ENCODE results near the gene IL18RAP. TPM values are rescaled to one million over a fixed set of nuclear protein-coding genes. Genes with fewer than 3 reads are reported as not detected.

IL18RAP gene
- total RNA-seq, 1 donor from 2014 or later: not detected

- no peaks in the 10 kb centered on the region for H3K36me3 ChIP-seq (ENCODE audit: control insufficient read depth, insufficient read depth, low read length)
- TF ChIP-seq, protein P1, sequence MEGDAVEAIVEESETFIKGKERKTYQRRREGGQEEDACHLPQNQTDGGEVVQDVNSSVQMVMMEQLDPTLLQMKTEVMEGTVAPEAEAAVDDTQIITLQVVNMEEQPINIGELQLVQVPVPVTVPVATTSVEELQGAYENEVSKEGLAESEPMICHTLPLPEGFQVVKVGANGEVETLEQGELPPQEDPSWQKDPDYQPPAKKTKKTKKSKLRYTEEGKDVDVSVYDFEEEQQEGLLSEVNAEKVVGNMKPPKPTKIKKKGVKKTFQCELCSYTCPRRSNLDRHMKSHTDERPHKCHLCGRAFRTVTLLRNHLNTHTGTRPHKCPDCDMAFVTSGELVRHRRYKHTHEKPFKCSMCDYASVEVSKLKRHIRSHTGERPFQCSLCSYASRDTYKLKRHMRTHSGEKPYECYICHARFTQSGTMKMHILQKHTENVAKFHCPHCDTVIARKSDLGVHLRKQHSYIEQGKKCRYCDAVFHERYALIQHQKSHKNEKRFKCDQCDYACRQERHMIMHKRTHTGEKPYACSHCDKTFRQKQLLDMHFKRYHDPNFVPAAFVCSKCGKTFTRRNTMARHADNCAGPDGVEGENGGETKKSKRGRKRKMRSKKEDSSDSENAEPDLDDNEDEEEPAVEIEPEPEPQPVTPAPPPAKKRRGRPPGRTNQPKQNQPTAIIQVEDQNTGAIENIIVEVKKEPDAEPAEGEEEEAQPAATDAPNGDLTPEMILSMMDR (IDR thresholded peaks at IDR 0.05; ENCODE audit: insufficient read depth, low read length, poor library complexity, severe bottlenecking): no peak
- no peak for DNase-seq (ENCODE audit: low read depth)
- H3K4me3 ChIP-seq (ENCODE audit: low read depth, low read length): no peak overlapping the region
- no peaks in the 10 kb centered on the region for H3K27me3 ChIP-seq (ENCODE audit: control insufficient read depth, insufficient read depth, low read length)
These were observed 24.0 kb downstream of the IL18RAP start for GRCh38 chr2:102446936-102447335.

DNA sequence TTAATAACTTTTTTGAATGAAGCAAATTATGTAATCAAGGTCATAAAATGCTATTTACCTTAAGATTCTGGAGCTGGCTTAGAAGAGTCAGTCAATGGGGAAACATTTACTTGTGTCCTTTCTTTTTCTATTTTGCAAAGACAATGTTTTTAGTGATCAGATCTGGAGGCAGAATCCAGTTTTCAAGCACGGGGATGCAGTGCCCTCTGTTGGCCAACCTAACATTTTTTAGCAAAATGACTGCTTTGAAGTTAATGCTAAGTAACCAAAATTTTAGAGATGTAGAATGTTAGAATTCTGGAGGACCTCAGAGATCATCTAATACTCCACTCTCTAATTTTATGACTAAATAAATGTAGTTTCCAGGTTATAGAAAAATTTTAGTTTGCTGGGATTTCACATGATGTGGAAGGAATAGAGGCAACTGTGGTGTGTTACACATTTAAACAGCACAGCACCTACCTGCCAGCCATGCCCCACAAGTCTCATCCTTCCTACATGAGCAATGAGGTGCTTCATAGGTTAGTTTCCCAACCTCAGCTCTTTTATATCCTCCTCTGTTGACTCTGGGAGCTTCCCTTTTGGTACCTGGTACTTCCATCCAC, 26.5 kb downstream of the IL18RAP start:
- TF ChIP-seq, protein P1 (IDR thresholded peaks at IDR 0.05; ENCODE audit: insufficient read depth, low read length, poor library complexity, severe bottlenecking): peak; percentile 64
- Histone ChIP-seq H3K27me3 (ENCODE audit: control insufficient read depth, insufficient read depth, low read length) (no peaks in the 10 kb centered on the region), H3K36me3 (ENCODE audit: control insufficient read depth, insufficient read depth, low read length) (no peaks in the 10 kb centered on the region), H3K4me3 (ENCODE audit: low read depth, low read length) (no peak overlapping the region)
- no peak for DNase-seq (ENCODE audit: low read depth)

DNA sequence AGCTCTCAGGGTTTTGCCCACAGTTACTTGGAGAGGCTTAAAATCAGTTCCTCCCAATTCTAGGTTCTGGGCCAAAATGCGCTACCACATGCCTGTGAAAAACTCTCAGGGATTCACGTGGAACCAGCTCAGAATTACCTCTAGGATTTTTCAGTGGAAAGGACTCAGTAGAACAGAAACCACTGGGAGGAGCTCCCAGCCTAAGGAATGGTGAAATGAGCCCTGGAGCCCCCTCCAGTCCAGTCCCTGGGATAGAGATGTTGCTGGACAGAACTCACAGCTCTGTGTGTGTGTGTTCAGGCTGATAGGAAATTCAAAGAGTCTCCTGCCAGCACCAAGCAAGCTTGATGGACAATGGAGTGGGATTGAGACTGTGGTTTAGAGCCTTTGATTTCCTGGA, 29.0 kb downstream of the IL18RAP start:
- TF ChIP-seq, protein P1 (IDR thresholded peaks at IDR 0.05; ENCODE audit: insufficient read depth, low read length, poor library complexity, severe bottlenecking): no peak
- H3K4me3 ChIP-seq (ENCODE audit: low read depth, low read length): no peak overlapping the region
- no peak for DNase-seq (ENCODE audit: low read depth)
- H3K27me3 ChIP-seq (ENCODE audit: control insufficient read depth, insufficient read depth, low read length): no peaks in the 10 kb centered on the region
- H3K36me3 ChIP-seq (ENCODE audit: control insufficient read depth, insufficient read depth, low read length): no peaks in the 10 kb centered on the region

- Histone ChIP-seq H3K4me3 (ENCODE audit: low read depth, low read length) (no peak overlapping the region), H3K36me3 (ENCODE audit: control insufficient read depth, insufficient read depth, low read length) (no peaks in the 10 kb centered on the region), H3K27me3 (ENCODE audit: control insufficient read depth, insufficient read depth, low read length) (no peaks in the 10 kb centered on the region)
- TF ChIP-seq, protein P1 (IDR thresholded peaks at IDR 0.05; ENCODE audit: insufficient read depth, low read length, poor library complexity, severe bottlenecking): no peak
- no peak for DNase-seq (ENCODE audit: low read depth)
These were observed 30.5 kb downstream of the IL18RAP start for GRCh38 chr2:102453501-102453900.

DNA sequence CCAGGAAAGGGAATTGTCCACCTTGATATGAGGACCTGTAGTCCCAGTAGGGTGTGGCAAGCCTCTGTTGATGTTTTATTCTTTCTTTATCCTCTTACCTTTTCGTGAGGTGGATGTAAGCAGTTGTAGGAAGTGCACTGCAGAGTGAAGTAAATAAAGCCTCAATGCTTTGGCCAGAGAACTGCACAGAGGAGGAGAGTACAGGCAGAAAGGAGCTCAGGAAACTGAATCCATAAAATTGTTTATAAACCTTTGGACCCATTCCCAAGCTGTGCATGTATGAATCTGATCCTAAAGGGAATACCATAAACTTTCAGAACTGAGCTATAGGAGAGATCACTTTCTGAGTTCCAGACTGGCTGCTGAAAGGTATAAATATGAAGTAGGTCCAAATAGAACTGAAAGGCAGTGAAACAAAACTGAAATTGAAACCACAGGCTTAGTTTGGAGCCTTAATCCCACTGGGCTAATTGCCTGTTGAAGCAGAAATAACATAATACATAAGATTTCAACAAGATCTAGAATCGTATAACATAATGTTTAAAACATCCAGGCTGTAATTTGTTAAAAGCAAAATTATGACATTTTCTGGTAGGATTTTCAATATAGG, 32.2 kb downstream of the IL18RAP start:
- H3K4me3 ChIP-seq (ENCODE audit: low read depth, low read length): no peak overlapping the region
- TF ChIP-seq, protein P1 (IDR thresholded peaks at IDR 0.05; ENCODE audit: insufficient read depth, low read length, poor library complexity, severe bottlenecking): no peak
- H3K36me3 ChIP-seq (ENCODE audit: control insufficient read depth, insufficient read depth, low read length): no peaks in the 10 kb centered on the region
- no peak for DNase-seq (ENCODE audit: low read depth)
- no peaks in the 10 kb centered on the region for H3K27me3 ChIP-seq (ENCODE audit: control insufficient read depth, insufficient read depth, low read length)

DNA sequence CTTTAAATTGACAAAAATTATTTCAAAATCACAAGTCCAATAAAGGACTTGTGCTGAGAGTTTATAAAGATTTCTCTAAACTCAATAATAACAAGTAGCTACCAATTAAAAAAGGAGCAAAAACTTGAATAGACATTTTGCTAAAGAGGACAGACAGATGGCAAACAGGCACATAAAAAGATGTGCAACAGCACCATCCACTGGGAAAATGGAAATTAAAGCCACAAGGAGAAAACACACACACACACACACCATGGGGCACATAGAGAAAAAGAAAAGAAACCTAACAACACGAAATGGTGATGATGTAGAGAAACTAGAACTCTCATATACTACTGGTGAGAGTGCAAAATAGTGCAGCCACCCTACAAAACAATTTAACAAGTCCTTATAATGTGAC, 37.5 kb downstream of the IL18RAP start:
- no peak for DNase-seq (ENCODE audit: low read depth)
- Histone ChIP-seq H3K4me3 (ENCODE audit: low read depth, low read length) (no peak overlapping the region), H3K36me3 (ENCODE audit: control insufficient read depth, insufficient read depth, low read length) (no peaks in the 10 kb centered on the region), H3K27me3 (ENCODE audit: control insufficient read depth, insufficient read depth, low read length) (peaks cover 2% of the 10 kb centered on the region)
- TF ChIP-seq, protein P1 (IDR thresholded peaks at IDR 0.05; ENCODE audit: insufficient read depth, low read length, poor library complexity, severe bottlenecking): no peak
